Immature natural killer cell (primary cell): Measurements from ENCODE around the gene POLA1. TPM values are rescaled to one million over a fixed set of nuclear protein-coding genes. Genes with fewer than 3 reads are reported as not detected.

ENCODE experiments used
- DNase-seq, 3 donors: peaks; one replicate each; pipeline ENCODE4 v3.0.0; 2022; ENCODE audit warnings: mixed read lengths in 1 of 3
- H3K27ac Mint-ChIP-seq, 6 donors: one replicate each; pipeline ENCODE4 v1.8.0; 2020; ENCODE audit warnings: mixed read lengths in 6 of 6, mild to moderate bottlenecking in 5 of 6, inconsistent platforms in 4 of 6, moderate library complexity in 3 of 6
- H3K27me3 Mint-ChIP-seq, 3 donors: one replicate each; pipeline ENCODE4 v1.8.0; 2020 to 2021; ENCODE audit warnings: low read depth in 3 of 3, mild to moderate bottlenecking in 3 of 3, mixed read lengths in 3 of 3, moderate library complexity in 3 of 3, inconsistent platforms in 1 of 3
- H3K36me3 Mint-ChIP-seq, 3 donors: one replicate each; pipeline ENCODE4 v1.8.0; 2020; ENCODE audit warnings: mixed read lengths in 3 of 3, inconsistent platforms in 2 of 3, mild to moderate bottlenecking in 2 of 3
- H3K4me1 Mint-ChIP-seq, 2 donors: one replicate each; pipeline ENCODE4 v1.8.0; 2020; ENCODE audit warnings: inconsistent platforms in 2 of 2, mild to moderate bottlenecking in 2 of 2, mixed read lengths in 2 of 2, moderate library complexity in 1 of 2
- H3K4me3 Mint-ChIP-seq, 5 donors: one replicate each; pipeline ENCODE4 v1.8.0; 2020; ENCODE audit warnings: mild to moderate bottlenecking in 5 of 5, mixed read lengths in 5 of 5, inconsistent platforms in 3 of 5, moderate library complexity in 3 of 5
- H3K9me3 Mint-ChIP-seq, 6 donors: one replicate each; pipeline ENCODE4 v1.8.0; 2020; ENCODE audit warnings: mild to moderate bottlenecking in 6 of 6, mixed read lengths in 6 of 6, inconsistent platforms in 4 of 6, moderate library complexity in 3 of 6
- polyA plus RNA-seq, 3 donors: library from polyadenylated mRNA; unstranded; fragments of 300-500 nt; fragmentation: Illumina TruSeq; gene quantifications; one replicate each; pipeline ENCODE4 v1.2.3, GENCODE V29; 2021

POLA1 gene
- polyA plus RNA-seq, 3 donors from 2014 or later = 3.8 to 6.5 (median 3.9) TPM

- no peak for DNase-seq
- peaks cover 0 to 3% (median 0%) of the 10 kb centered on the region in 3 donors for H3K36me3 Mint-ChIP-seq
Observed at GRCh38 chrX:24954732-24955131, 261.0 kb downstream of the POLA1 start.

GRCh38 chrX:24955372-24955930, 261.7 kb downstream of the POLA1 start:
- peaks cover 0 to 5% (median 2%) of the 10 kb centered on the region in 3 donors for H3K27me3 Mint-ChIP-seq
- no peak overlapping the region for H3K4me3 Mint-ChIP-seq
- H3K27ac Mint-ChIP-seq = no peak overlapping the region
- peaks cover 0 to 6% of the 10 kb centered on the region in 2 donors for H3K4me1 Mint-ChIP-seq
- DNase-seq = no peak
- H3K9me3 Mint-ChIP-seq = no peaks in the 10 kb centered on the region
- H3K36me3 Mint-ChIP-seq = peaks cover 0 to 3% (median 0%) of the 10 kb centered on the region in 3 donors

More at GRCh38 chrX:24954732-24955131, 261.0 kb downstream of the POLA1 start:
- Mint-ChIP-seq H3K27ac (no peak overlapping the region), H3K4me1 (peaks cover 0 to 6% of the 10 kb centered on the region in 2 donors), H3K27me3 (peaks cover 0 to 5% (median 2%) of the 10 kb centered on the region in 3 donors), H3K9me3 (no peaks in the 10 kb centered on the region), H3K4me3 (no peak overlapping the region)

- no peak for DNase-seq
- Mint-ChIP-seq H3K9me3 (no peaks in the 10 kb centered on the region), H3K27ac (peak overlapping the region in 1 of 6 donors; percentile 19), H3K27me3 (peaks cover 2 to 3% (median 2%) of the 10 kb centered on the region in 3 donors), H3K36me3 (no peaks in the 10 kb centered on the region), H3K4me1 (peaks cover 0 to 6% of the 10 kb centered on the region in 2 donors), H3K4me3 (no peak overlapping the region)
Observed at GRCh38 chrX:24956828-24957227, 263.1 kb downstream of the POLA1 start.

- no peak overlapping the region for H3K4me3 Mint-ChIP-seq
- H3K27ac Mint-ChIP-seq = no peak overlapping the region
- H3K27me3 Mint-ChIP-seq = peaks cover 2 to 4% (median 2%) of the 10 kb centered on the region in 3 donors
- H3K9me3 Mint-ChIP-seq = no peaks in the 10 kb centered on the region
- no peaks in the 10 kb centered on the region for H3K36me3 Mint-ChIP-seq
- no peaks in the 10 kb centered on the region for H3K4me1 Mint-ChIP-seq
- no peak for DNase-seq
Observed at GRCh38 chrX:24961809-24962208, 268.1 kb downstream of the POLA1 start.

- no peaks in the 10 kb centered on the region for H3K9me3 Mint-ChIP-seq
- H3K4me1 Mint-ChIP-seq = no peaks in the 10 kb centered on the region
- no peak overlapping the region for H3K4me3 Mint-ChIP-seq
- H3K27me3 Mint-ChIP-seq = peaks cover 2% of the 10 kb centered on the region in 3 donors
- no peak overlapping the region for H3K27ac Mint-ChIP-seq
- H3K36me3 Mint-ChIP-seq = no peaks in the 10 kb centered on the region
- no peak for DNase-seq
Observed at GRCh38 chrX:24963823-24964222, 270.1 kb downstream of the POLA1 start.

- DNase-seq = no peak
- H3K27ac Mint-ChIP-seq = peak overlapping the region in 1 of 6 donors; percentile 24
- H3K9me3 Mint-ChIP-seq = peaks cover 0 to 2% (median 0%) of the 10 kb centered on the region in 6 donors
- no peaks in the 10 kb centered on the region for H3K4me1 Mint-ChIP-seq
- H3K4me3 Mint-ChIP-seq = no peak overlapping the region
- H3K27me3 Mint-ChIP-seq = peaks cover 2% of the 10 kb centered on the region in 3 donors
- no peaks in the 10 kb centered on the region for H3K36me3 Mint-ChIP-seq
Observed at GRCh38 chrX:24965372-24965771, 271.7 kb downstream of the POLA1 start.

- no peaks in the 10 kb centered on the region for H3K4me1 Mint-ChIP-seq
- H3K9me3 Mint-ChIP-seq = peaks cover 0 to 2% (median 0%) of the 10 kb centered on the region in 6 donors
- H3K4me3 Mint-ChIP-seq = no peak overlapping the region
- DNase-seq = no peak
- no peak overlapping the region for H3K27ac Mint-ChIP-seq
- H3K36me3 Mint-ChIP-seq = no peaks in the 10 kb centered on the region
- peaks cover 0 to 7% (median 2%) of the 10 kb centered on the region in 3 donors for H3K27me3 Mint-ChIP-seq
Observed at GRCh38 chrX:24969812-24970211, 276.1 kb downstream of the POLA1 start.

- Mint-ChIP-seq H3K27me3 (peaks cover 0 to 3% (median 0%) of the 10 kb centered on the region in 3 donors), H3K4me1 (peaks cover 0 to 2% of the 10 kb centered on the region in 2 donors), H3K36me3 (peaks cover 0 to 5% (median 0%) of the 10 kb centered on the region in 3 donors), H3K4me3 (no peak overlapping the region), H3K9me3 (no peaks in the 10 kb centered on the region), H3K27ac (no peak overlapping the region)
- no peak for DNase-seq
Observed at GRCh38 chrX:24979081-24979480, 285.4 kb downstream of the POLA1 start.

GRCh38 chrX:24981030-24981429, 287.3 kb downstream of the POLA1 start:
- no peak overlapping the region for H3K4me3 Mint-ChIP-seq
- H3K9me3 Mint-ChIP-seq = no peaks in the 10 kb centered on the region
- peaks cover 0 to 5% (median 0%) of the 10 kb centered on the region in 3 donors for H3K36me3 Mint-ChIP-seq
- no peak for DNase-seq
- no peak overlapping the region for H3K27ac Mint-ChIP-seq
- no peaks in the 10 kb centered on the region for H3K27me3 Mint-ChIP-seq
- H3K4me1 Mint-ChIP-seq = peaks cover 0 to 2% of the 10 kb centered on the region in 2 donors

GRCh38 chrX:24982306-24982965, 288.7 kb downstream of the POLA1 start:
- Mint-ChIP-seq H3K4me1 (peaks cover 0 to 2% of the 10 kb centered on the region in 2 donors), H3K4me3 (no peak overlapping the region), H3K27ac (no peak overlapping the region), H3K36me3 (peaks cover 0 to 5% (median 0%) of the 10 kb centered on the region in 3 donors), H3K27me3 (no peaks in the 10 kb centered on the region), H3K9me3 (no peaks in the 10 kb centered on the region)
- DNase-seq = no peak

- no peak for DNase-seq
- Mint-ChIP-seq H3K9me3 (no peaks in the 10 kb centered on the region), H3K36me3 (no peaks in the 10 kb centered on the region), H3K4me3 (no peak overlapping the region), H3K4me1 (peaks cover 0 to 2% of the 10 kb centered on the region in 2 donors), H3K27me3 (no peaks in the 10 kb centered on the region), H3K27ac (no peak overlapping the region)
Observed at GRCh38 chrX:24983931-24984330, 290.2 kb downstream of the POLA1 start.

- Mint-ChIP-seq H3K4me1 (peaks cover 0 to 2% of the 10 kb centered on the region in 2 donors), H3K27ac (no peak overlapping the region), H3K9me3 (no peaks in the 10 kb centered on the region), H3K36me3 (no peaks in the 10 kb centered on the region), H3K27me3 (no peaks in the 10 kb centered on the region), H3K4me3 (no peak overlapping the region)
- no peak for DNase-seq
Observed at GRCh38 chrX:24985120-24985519, 291.4 kb downstream of the POLA1 start.

- Mint-ChIP-seq H3K27ac (no peak overlapping the region), H3K36me3 (no peaks in the 10 kb centered on the region), H3K9me3 (no peaks in the 10 kb centered on the region), H3K27me3 (peaks cover 0 to 2% (median 0%) of the 10 kb centered on the region in 3 donors), H3K4me3 (no peak overlapping the region), H3K4me1 (no peaks in the 10 kb centered on the region)
- no peak for DNase-seq
Observed at GRCh38 chrX:24987731-24988130, 294.0 kb downstream of the POLA1 start.

- no peaks in the 10 kb centered on the region for H3K36me3 Mint-ChIP-seq
- DNase-seq = no peak
- no peaks in the 10 kb centered on the region for H3K4me1 Mint-ChIP-seq
- H3K9me3 Mint-ChIP-seq = no peaks in the 10 kb centered on the region
- no peak overlapping the region for H3K4me3 Mint-ChIP-seq
- peaks cover 0 to 2% (median 0%) of the 10 kb centered on the region in 3 donors for H3K27me3 Mint-ChIP-seq
- H3K27ac Mint-ChIP-seq = peak overlapping the region in 1 of 6 donors; percentile 22
Observed at GRCh38 chrX:24988314-24988713, 294.6 kb downstream of the POLA1 start.
